ENCODE data around the gene CAMKK1. TPM values are rescaled to one million over a fixed set of nuclear protein-coding genes. Genes with fewer than 3 reads are reported as not detected.
"Not testable (repeated sequence)": the region's sequence is repeated elsewhere in the genome, so short reads cannot be mapped to it uniquely, and the experiment has no call there.

The CAMKK1 gene
- polyA plus RNA-seq, 1 experiment = 2.8 TPM

GRCh38 chr17:3861761-3862681, 30.8 kb downstream of the CAMKK1 start:
- no peak for TF ChIP-seq CTCF (IDR thresholded peaks at IDR 0.05; ENCODE audit: low read depth, low read length)
- ChIA-PET POLR2A (no interaction called here), CTCF (interaction anchor here (2.5 to 7.3 kb wide), 2 partner anchors 16 to 127 kb away, joined by 10 to 51 read pairs; partner anchors contain the start of gene NCBP3)
- no peaks in the 10 kb centered on the region for H3K27me3 ChIP-seq (ENCODE audit: control insufficient read depth, insufficient read depth, low read length)
- H3K27ac ChIP-seq (ENCODE audit: low read depth, low read length) = no peak overlapping the region
- no peak overlapping the region for H3K4me3 ChIP-seq (ENCODE audit: low read depth, low read length)
- no peak for DNase-seq (ENCODE audit: low read depth, low spot score)
- H3K9me3 ChIP-seq (ENCODE audit: control insufficient read depth, insufficient read depth, low read length) = no peaks in the 10 kb centered on the region

- ChIA-PET CTCF (interaction anchor here (7.3 kb wide), 1 partner anchor 16 kb away, joined by 51 read pairs; the partner anchor contains the start of gene NCBP3), POLR2A (no interaction called here)
- Histone ChIP-seq H3K27ac (ENCODE audit: low read depth, low read length) (no peak overlapping the region), H3K9me3 (ENCODE audit: control insufficient read depth, insufficient read depth, low read length) (no peaks in the 10 kb centered on the region), H3K4me3 (ENCODE audit: low read depth, low read length) (no peak overlapping the region), H3K27me3 (ENCODE audit: control insufficient read depth, insufficient read depth, low read length) (no peaks in the 10 kb centered on the region)
- no peak for TF ChIP-seq CTCF (IDR thresholded peaks at IDR 0.05; ENCODE audit: low read depth, low read length)
- DNase-seq (ENCODE audit: low read depth, low spot score) = no peak
These were observed 31.7 kb downstream of the CAMKK1 start for GRCh38 chr17:3860939-3861700.

- Histone ChIP-seq H3K27me3 (ENCODE audit: control insufficient read depth, insufficient read depth, low read length) (no peaks in the 10 kb centered on the region), H3K4me3 (ENCODE audit: low read depth, low read length) (no peak overlapping the region), H3K9me3 (ENCODE audit: control insufficient read depth, insufficient read depth, low read length) (no peaks in the 10 kb centered on the region), H3K27ac (ENCODE audit: low read depth, low read length) (no peak overlapping the region)
- no peak for TF ChIP-seq CTCF (IDR thresholded peaks at IDR 0.05; ENCODE audit: low read depth, low read length)
- CTCF ChIA-PET = interaction anchor here (7.3 kb wide), 1 partner anchor 14 kb away, joined by 51 read pairs; the partner anchor contains the start of gene NCBP3
- POLR2A ChIA-PET = no interaction called here
- DNase-seq (ENCODE audit: low read depth, low spot score) = no peak
These were observed 32.9 kb downstream of the CAMKK1 start for GRCh38 chr17:3859940-3860339.

- no peak overlapping the region for H3K27ac ChIP-seq (ENCODE audit: low read depth, low read length)
- no peak for TF ChIP-seq CTCF (IDR thresholded peaks at IDR 0.05; ENCODE audit: low read depth, low read length)
- H3K27me3 ChIP-seq (ENCODE audit: control insufficient read depth, insufficient read depth, low read length) = no peaks in the 10 kb centered on the region
- POLR2A ChIA-PET = no interaction called here
- CTCF ChIA-PET = interaction anchor here (0.6 to 7.3 kb wide), 4 partner anchors 12 to 30 kb away, joined by 3 to 51 read pairs (median 3); partner anchors contain the start of gene NCBP3
- no peak overlapping the region for H3K4me3 ChIP-seq (ENCODE audit: low read depth, low read length)
- H3K9me3 ChIP-seq (ENCODE audit: control insufficient read depth, insufficient read depth, low read length) = no peaks in the 10 kb centered on the region
- no peak for DNase-seq (ENCODE audit: low read depth, low spot score)
These were observed 35.4 kb downstream of the CAMKK1 start for GRCh38 chr17:3857261-3858105.

GRCh38 chr17:3854204-3854603, 38.6 kb downstream of the CAMKK1 start:
- not testable (repeated sequence) for H3K9me3 ChIP-seq (ENCODE audit: control insufficient read depth, insufficient read depth, low read length); H3K4me3 ChIP-seq (ENCODE audit: low read depth, low read length); H3K27me3 ChIP-seq (ENCODE audit: control insufficient read depth, insufficient read depth, low read length); H3K27ac ChIP-seq (ENCODE audit: low read depth, low read length); DNase-seq (ENCODE audit: low read depth, low spot score)
- ChIA-PET CTCF (interaction anchor here (7.3 kb wide), 1 partner anchor 9 kb away, joined by 51 read pairs; the partner anchor contains the start of gene NCBP3), POLR2A (interaction anchor here (0.7 kb wide), 1 partner anchor 94 kb away, joined by 3 read pairs; no protein-coding TSS in a partner anchor)

All from AG04450 (cell line).